ENCODE measurements around the gene APCS. TPM values are rescaled to one million over a fixed set of nuclear protein-coding genes. Genes with fewer than 3 reads are reported as not detected.

Gene APCS
- total RNA-seq: not detected in 2 replicates

- DNase-seq (ENCODE audit: low read depth in 2 of 2): no peak
Measured at GRCh38 chr1:159587461-159587951, at the start of gene APCS. TSS of gene APCS (plus strand) at chr1:159587826. CDS start at chr1:159587922, 96 bp downstream.

- DNase-seq (ENCODE audit: low read depth in 2 of 2): no peak
Measured at GRCh38 chr1:159548126-159548525, 39.5 kb upstream of the APCS start.

GRCh38 chr1:159554261-159554660 lies 33.4 kb upstream of the APCS start:
- no peak for DNase-seq (ENCODE audit: low read depth in 2 of 2)

GRCh38 chr1:159554696-159555095 lies 32.9 kb upstream of the APCS start:
- DNase-seq (ENCODE audit: low read depth in 2 of 2): no peak

- no peak for DNase-seq (ENCODE audit: low read depth in 2 of 2)
Measured at GRCh38 chr1:159556931-159557369, 30.7 kb upstream of the APCS start.

- DNase-seq (ENCODE audit: low read depth in 2 of 2): no peak
Measured at GRCh38 chr1:159560599-159560998, 27.0 kb upstream of the APCS start.

GRCh38 chr1:159561497-159561896 lies 26.1 kb upstream of the APCS start:
- DNase-seq (ENCODE audit: low read depth in 2 of 2): no peak

GRCh38 chr1:159562680-159563079 lies 24.9 kb upstream of the APCS start:
- no peak for DNase-seq (ENCODE audit: low read depth in 2 of 2)

- no peak for DNase-seq (ENCODE audit: low read depth in 2 of 2)
Measured at GRCh38 chr1:159577446-159577845, 10.2 kb upstream of the APCS start.

GRCh38 chr1:159580340-159580739 lies 7.3 kb upstream of the APCS start:
- DNase-seq (ENCODE audit: low read depth in 2 of 2): no peak

- DNase-seq (ENCODE audit: low read depth in 2 of 2): no peak
Measured at GRCh38 chr1:159581422-159581821, 6.2 kb upstream of the APCS start.

GRCh38 chr1:159584536-159584935 lies 3.1 kb upstream of the APCS start:
- no peak for DNase-seq (ENCODE audit: low read depth in 2 of 2)

- DNase-seq (ENCODE audit: low read depth in 2 of 2): no peak
Measured at GRCh38 chr1:159591981-159592380, 4.4 kb downstream of the APCS start.

- peak in 1 of 2 donors; percentile 46 for DNase-seq (ENCODE audit: low read depth in 2 of 2)
Measured at GRCh38 chr1:159594625-159595405, 7.2 kb downstream of the APCS start.

GRCh38 chr1:159598196-159598595 lies 10.6 kb downstream of the APCS start:
- DNase-seq (ENCODE audit: low read depth in 2 of 2): peak; percentile 5 to 86

- no peak for DNase-seq (ENCODE audit: low read depth in 2 of 2)
Measured at GRCh38 chr1:159600894-159601293, 13.3 kb downstream of the APCS start.

- no peak for DNase-seq (ENCODE audit: low read depth in 2 of 2)
Measured at GRCh38 chr1:159602501-159602999, 14.9 kb downstream of the APCS start.

GRCh38 chr1:159612211-159612885 lies 24.7 kb downstream of the APCS start:
- DNase-seq (ENCODE audit: low read depth in 2 of 2): no peak

GRCh38 chr1:159632922-159633321 lies 45.3 kb downstream of the APCS start:
- no peak for DNase-seq (ENCODE audit: low read depth in 2 of 2)

Measured in lung microvascular endothelial cell (primary cell).